Activated T-cell treated with anti-CD3 and anti-CD28 coated beads, Interleukin-2, amount 50 U/mL, for 72 hours (primary cell): Measurements from ENCODE around the gene MLKL. TPM values are rescaled to one million over a fixed set of nuclear protein-coding genes. Genes with fewer than 3 reads are reported as not detected.
"Not testable (repeated sequence)": the region's sequence is repeated elsewhere in the genome, so short reads cannot be mapped to it uniquely, and the experiment has no call there.

Source experiments
- ATAC-seq, 2 donors: fragments of 150-1000 bp; cut with Tn5 transposase; replicated peaks in 1 of 2; 2 replicates each; pipeline ENCODE4 v1.10.0; 2021; ENCODE audit warnings: moderate library complexity in 2 of 2, mild to moderate bottlenecking in 1 of 2
- DNase-seq, 2 donors: peaks; one replicate each; pipeline ENCODE4 v3.0.0; 2021 to 2022; ENCODE audit warnings: mixed read lengths in 1 of 2
- H3K27ac Mint-ChIP-seq: one replicate; pipeline ENCODE4 v1.8.0; 2022; ENCODE audit warnings: mild to moderate bottlenecking, moderate library complexity, mixed read lengths
- H3K27me3 Mint-ChIP-seq: one replicate; pipeline ENCODE4 v1.8.0; 2022; ENCODE audit warnings: low read depth, mixed read lengths
- H3K36me3 Mint-ChIP-seq, 2 donors: one replicate each; pipeline ENCODE4 v1.8.0; 2022; ENCODE audit warnings: mixed read lengths in 2 of 2, mild to moderate bottlenecking in 1 of 2; ENCODE audit not compliant: insufficient read depth in 2 of 2
- H3K4me1 Mint-ChIP-seq: one replicate; pipeline ENCODE4 v1.8.0; 2022; ENCODE audit warnings: low read depth, mixed read lengths
- H3K4me3 Mint-ChIP-seq, 2 donors: one replicate each; pipeline ENCODE4 v1.8.0; 2022; ENCODE audit warnings: mild to moderate bottlenecking in 2 of 2, mixed read lengths in 2 of 2, moderate library complexity in 2 of 2
- H3K9me3 Mint-ChIP-seq, 2 donors: one replicate each; pipeline ENCODE4 v1.8.0; 2022; ENCODE audit warnings: mixed read lengths in 2 of 2
- total RNA-seq, 2 donors: library from RNA; stranded (reverse); gene quantifications; one replicate each; pipeline ENCODE4 v1.2.3, GENCODE V29; 2022

The MLKL gene
- total RNA-seq, 2 donors from 2014 or later = 16.9 to 23.2 TPM

- Mint-ChIP-seq H3K4me1 (no peaks in the 10 kb centered on the region), H3K27me3 (no peaks in the 10 kb centered on the region), H3K4me3 (no peak overlapping the region), H3K36me3 (no peaks in the 10 kb centered on the region), H3K27ac (no peak overlapping the region), H3K9me3 (no peaks in the 10 kb centered on the region)
- no peak for ATAC-seq
- DNase-seq = no peak
Observed at GRCh38 chr16:74710401-74710800, 9.7 kb upstream of the MLKL start.

DNA sequence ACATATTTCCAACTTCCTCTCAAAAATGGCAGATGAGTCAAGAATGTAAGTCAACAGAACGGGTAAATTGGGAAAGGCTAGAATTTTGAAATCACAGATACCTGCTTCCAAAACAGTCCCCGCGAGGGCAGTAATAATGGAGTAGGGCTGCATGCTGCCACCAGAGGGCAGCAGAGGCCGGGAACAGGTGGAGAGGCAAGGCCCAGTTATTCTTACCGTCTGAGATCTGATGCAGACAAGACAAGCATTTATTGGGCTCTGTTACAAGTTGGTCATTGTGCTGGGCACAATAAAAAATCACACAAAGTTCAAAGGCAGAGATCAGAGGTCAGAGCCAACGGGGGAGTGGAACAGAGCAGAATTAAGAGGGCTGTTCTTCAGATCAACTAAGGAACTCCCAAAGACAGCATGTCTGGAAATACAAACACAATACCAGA lies 8.8 kb upstream of the MLKL start:
- no peak overlapping the region for H3K4me3 Mint-ChIP-seq
- no peaks in the 10 kb centered on the region for H3K36me3 Mint-ChIP-seq
- DNase-seq (peak; percentile 80 to 85), ATAC-seq (peak; percentile 90 to 96)
- H3K27me3 Mint-ChIP-seq = no peaks in the 10 kb centered on the region
- H3K4me1 Mint-ChIP-seq = peaks cover 6% of the 10 kb centered on the region
- no peaks in the 10 kb centered on the region for H3K9me3 Mint-ChIP-seq
- H3K27ac Mint-ChIP-seq = peak overlapping the region; percentile 10

DNA sequence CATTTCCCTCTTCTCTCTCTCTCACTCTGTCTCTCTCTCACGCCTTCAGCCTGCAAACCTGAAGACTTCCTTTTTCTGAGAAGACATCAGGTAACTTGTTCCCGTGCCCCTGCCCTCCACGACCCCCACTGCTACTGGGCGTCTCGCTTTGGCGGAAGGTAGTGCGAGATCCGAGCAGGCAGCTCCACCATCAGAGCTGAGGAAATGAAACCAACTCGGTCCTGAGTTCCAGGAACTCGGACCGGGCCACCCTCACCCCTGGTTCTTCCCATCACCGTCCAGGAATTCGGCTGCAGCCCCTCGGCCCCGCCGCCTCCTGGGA lies 585 bp downstream of the MLKL start:
- DNase-seq (peak; percentile 38 to 39), ATAC-seq (peak; percentile 14 to 20)
- H3K27ac Mint-ChIP-seq = peak overlapping the region; percentile 99
- H3K36me3 Mint-ChIP-seq = peaks cover 8 to 14% of the 10 kb centered on the region in 2 donors
- no peaks in the 10 kb centered on the region for H3K9me3 Mint-ChIP-seq
- no peaks in the 10 kb centered on the region for H3K27me3 Mint-ChIP-seq
- H3K4me1 Mint-ChIP-seq = peaks cover 70% of the 10 kb centered on the region
- peak overlapping the region; percentile 98 to 99 for H3K4me3 Mint-ChIP-seq

DNA sequence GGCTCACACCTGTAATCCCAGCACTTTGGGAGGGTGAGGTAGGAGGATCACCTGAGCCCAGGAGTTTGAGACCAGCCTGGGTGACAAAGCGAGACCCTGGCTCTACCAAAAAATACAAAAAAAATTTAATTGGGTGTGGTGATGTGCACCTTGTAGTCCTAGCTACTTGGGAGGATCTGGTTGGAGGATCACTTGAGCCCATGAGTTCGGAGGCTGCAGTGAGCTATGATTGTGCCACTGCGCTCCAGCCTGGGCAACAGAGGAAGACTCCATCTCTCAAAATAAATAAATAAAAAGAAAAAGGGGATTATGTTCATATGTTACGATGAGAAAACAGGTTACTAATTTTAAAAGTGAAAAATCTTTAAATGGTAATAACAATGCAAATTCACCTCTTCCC lies 996 bp downstream of the MLKL start:
- Mint-ChIP-seq H3K36me3 (peaks cover 8 to 14% of the 10 kb centered on the region in 2 donors), H3K4me1 (peaks cover 67% of the 10 kb centered on the region), H3K4me3 (peak overlapping the region; percentile 82 to 98), H3K9me3 (no peaks in the 10 kb centered on the region), H3K27me3 (no peaks in the 10 kb centered on the region), H3K27ac (peak overlapping the region; percentile 94)
- DNase-seq (no peak), ATAC-seq (no peak)

GRCh38 chr16:74698222-74698621 lies 2.4 kb downstream of the MLKL start:
- H3K4me3 Mint-ChIP-seq = peak overlapping the region; percentile 82 to 98
- H3K4me1 Mint-ChIP-seq = peaks cover 61% of the 10 kb centered on the region
- ATAC-seq = no peak
- H3K36me3 Mint-ChIP-seq = peaks cover 11 to 14% of the 10 kb centered on the region in 2 donors
- no peak for DNase-seq
- H3K27ac Mint-ChIP-seq = peak overlapping the region; percentile 94
- no peaks in the 10 kb centered on the region for H3K27me3 Mint-ChIP-seq
- no peaks in the 10 kb centered on the region for H3K9me3 Mint-ChIP-seq

- peaks cover 15 to 19% of the 10 kb centered on the region in 2 donors for H3K36me3 Mint-ChIP-seq
- H3K27ac Mint-ChIP-seq = peak overlapping the region; percentile 90
- peak overlapping the region; percentile 88 to 97 for H3K4me3 Mint-ChIP-seq
- H3K4me1 Mint-ChIP-seq = peaks cover 47% of the 10 kb centered on the region
- ATAC-seq (peak; percentile 84 to 87), DNase-seq (peak; percentile 72 to 76)
- H3K27me3 Mint-ChIP-seq = no peaks in the 10 kb centered on the region
- no peaks in the 10 kb centered on the region for H3K9me3 Mint-ChIP-seq
Observed at GRCh38 chr16:74695450-74696422, 4.9 kb downstream of the MLKL start.

DNA sequence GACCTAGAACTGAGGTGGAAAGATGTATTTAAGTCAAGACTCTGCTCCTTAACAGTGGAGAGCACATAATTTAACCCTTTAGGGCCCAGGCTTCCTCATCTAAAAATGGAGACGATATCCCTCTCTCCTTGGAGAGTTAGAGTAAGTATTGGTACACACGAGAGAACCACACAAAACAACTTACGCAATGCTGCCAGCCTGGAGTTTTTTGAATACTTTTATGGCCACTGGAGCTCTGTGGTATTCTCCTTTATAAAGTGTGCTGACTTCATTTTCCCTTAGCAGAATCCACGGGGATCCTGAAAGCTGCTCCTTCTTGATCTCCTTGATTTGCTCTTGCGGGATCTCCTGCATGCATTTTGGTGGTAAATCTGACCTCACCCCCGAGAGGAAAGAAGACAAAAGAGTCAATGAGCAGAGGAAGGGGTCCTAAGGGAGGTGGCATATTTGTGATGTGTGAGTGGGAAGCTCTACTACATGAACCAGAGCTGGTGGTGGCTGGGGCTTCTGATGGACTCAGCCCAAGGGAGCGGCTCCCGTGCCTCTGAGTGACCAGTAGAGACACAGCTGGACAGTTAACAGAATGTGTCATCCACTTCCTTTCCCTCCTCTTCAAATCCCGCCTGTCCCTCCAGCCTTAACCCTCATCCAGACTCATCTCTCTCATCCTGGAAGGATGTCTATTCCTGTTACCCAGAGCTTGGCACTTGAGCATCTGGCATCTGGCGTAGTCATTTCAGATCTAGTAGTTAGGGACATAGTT lies 9.4 kb downstream of the MLKL start:
- Mint-ChIP-seq H3K4me1 (peaks cover 16% of the 10 kb centered on the region), H3K4me3 (no peak overlapping the region), H3K9me3 (no peaks in the 10 kb centered on the region), H3K27me3 (no peaks in the 10 kb centered on the region), H3K36me3 (peaks cover 10 to 32% of the 10 kb centered on the region in 2 donors), H3K27ac (no peak overlapping the region)
- no peak for DNase-seq
- ATAC-seq = no peak

- ATAC-seq (no peak), DNase-seq (no peak)
- Mint-ChIP-seq H3K4me3 (no peak overlapping the region), H3K27ac (no peak overlapping the region), H3K36me3 (peaks cover 5 to 17% of the 10 kb centered on the region in 2 donors), H3K27me3 (no peaks in the 10 kb centered on the region), H3K9me3 (no peaks in the 10 kb centered on the region), H3K4me1 (no peaks in the 10 kb centered on the region)
Observed at GRCh38 chr16:74682556-74682955, 18.1 kb downstream of the MLKL start.

- DNase-seq = no peak
- Mint-ChIP-seq H3K4me1 (no peaks in the 10 kb centered on the region), H3K4me3 (no peak overlapping the region), H3K27ac (no peak overlapping the region), H3K36me3 (peaks cover 6 to 17% of the 10 kb centered on the region in 2 donors), H3K9me3 (no peaks in the 10 kb centered on the region), H3K27me3 (no peaks in the 10 kb centered on the region)
- no peak for ATAC-seq
Observed at GRCh38 chr16:74680681-74681080, 20.0 kb downstream of the MLKL start.

DNA sequence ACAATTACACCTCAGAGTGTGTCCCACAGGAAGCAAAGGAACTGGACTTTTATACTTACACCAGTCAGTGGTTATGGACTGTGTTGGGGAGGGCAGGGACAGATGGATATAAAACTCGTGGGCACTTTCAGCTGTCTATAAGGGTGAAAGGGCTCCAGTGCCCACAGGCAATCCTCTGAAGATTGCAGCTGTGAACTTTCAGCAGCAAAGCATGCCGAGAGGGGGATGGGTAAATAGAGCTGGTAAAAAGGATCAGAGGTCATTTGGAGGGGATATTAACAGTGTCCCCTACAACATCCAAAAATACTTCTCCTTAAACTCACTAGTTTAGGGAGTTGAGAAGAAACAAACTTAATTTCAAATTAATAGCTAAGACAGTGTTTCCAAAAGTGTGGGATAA lies 20.7 kb downstream of the MLKL start:
- no peaks in the 10 kb centered on the region for H3K9me3 Mint-ChIP-seq
- DNase-seq = no peak
- no peaks in the 10 kb centered on the region for H3K27me3 Mint-ChIP-seq
- no peaks in the 10 kb centered on the region for H3K4me1 Mint-ChIP-seq
- H3K27ac Mint-ChIP-seq = no peak overlapping the region
- no peak for ATAC-seq
- H3K36me3 Mint-ChIP-seq = peaks cover 6 to 20% of the 10 kb centered on the region in 2 donors
- H3K4me3 Mint-ChIP-seq = no peak overlapping the region

DNA sequence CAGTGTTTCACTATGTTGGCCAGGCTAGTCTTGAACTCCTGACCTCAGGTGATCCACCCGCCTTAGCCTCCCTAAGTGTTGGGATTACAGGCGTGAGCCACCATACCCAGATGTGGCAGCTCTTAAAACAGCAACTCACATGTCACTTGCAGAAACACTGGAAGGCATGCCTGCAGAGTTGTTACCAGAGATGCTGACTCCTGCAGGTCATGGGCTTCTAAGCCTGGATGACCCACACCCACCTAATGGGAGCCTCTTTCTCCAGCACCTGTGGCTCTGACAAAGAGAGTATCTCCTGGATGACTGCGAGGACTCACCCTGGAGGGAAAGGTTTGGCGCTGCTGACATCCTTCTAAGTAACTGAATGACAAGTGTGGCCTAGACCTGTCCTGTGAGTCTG lies 22.8 kb downstream of the MLKL start:
- Mint-ChIP-seq H3K4me3 (no peak overlapping the region), H3K36me3 (peaks cover 7 to 16% of the 10 kb centered on the region in 2 donors), H3K4me1 (no peaks in the 10 kb centered on the region), H3K27me3 (no peaks in the 10 kb centered on the region), H3K9me3 (no peaks in the 10 kb centered on the region), H3K27ac (no peak overlapping the region)
- ATAC-seq (no peak), DNase-seq (no peak)

DNA sequence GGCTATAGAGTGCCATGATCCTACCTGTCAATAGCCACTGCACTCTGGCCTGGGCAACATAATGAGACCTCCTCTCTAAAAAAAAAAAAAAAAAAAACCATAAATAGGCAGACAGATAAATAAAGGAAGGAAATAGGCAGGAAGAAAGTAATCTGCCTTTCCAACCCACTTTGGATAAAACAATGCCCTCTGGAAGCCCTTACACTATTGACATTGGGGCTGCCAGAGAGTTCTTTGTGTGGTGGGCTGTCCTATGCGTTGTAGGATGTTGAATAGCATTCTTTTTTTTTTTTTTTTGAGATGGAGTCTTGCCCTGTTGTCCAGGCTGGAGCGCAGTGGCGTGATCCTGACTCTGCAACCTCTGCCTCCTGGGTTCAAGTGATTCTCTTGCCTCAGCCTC lies 26.8 kb downstream of the MLKL start:
- no peak for ATAC-seq
- H3K27me3 Mint-ChIP-seq = no peaks in the 10 kb centered on the region
- H3K27ac Mint-ChIP-seq = no peak overlapping the region
- DNase-seq = no peak
- no peak overlapping the region for H3K4me3 Mint-ChIP-seq
- no peaks in the 10 kb centered on the region for H3K4me1 Mint-ChIP-seq
- H3K9me3 Mint-ChIP-seq = no peaks in the 10 kb centered on the region
- H3K36me3 Mint-ChIP-seq = peaks cover 8 to 17% of the 10 kb centered on the region in 2 donors

DNA sequence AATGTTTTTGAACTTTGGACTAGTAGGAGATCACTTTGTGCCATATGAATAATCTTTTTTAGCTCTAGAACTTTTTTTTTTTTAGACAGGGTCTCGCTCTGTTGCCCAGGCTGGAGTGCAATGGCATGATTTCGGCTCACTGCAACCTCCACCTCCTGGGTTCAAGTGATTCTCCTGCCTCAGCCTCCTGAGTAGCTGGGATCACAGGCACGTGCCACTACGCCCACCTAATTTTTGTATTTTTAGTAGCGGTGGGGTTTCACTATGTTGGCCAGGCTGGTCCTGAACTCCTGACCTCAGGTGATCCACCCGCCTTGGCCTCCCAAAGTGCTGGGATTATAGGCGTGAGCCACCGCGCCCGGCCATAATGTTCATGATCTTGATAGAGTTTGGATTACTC lies 31.8 kb downstream of the MLKL start:
- Mint-ChIP-seq H3K4me1 (peaks cover 28% of the 10 kb centered on the region), H3K36me3 (peaks cover 11 to 24% of the 10 kb centered on the region in 2 donors)
- not testable (repeated sequence) for H3K27me3 Mint-ChIP-seq, H3K9me3 Mint-ChIP-seq, ATAC-seq, DNase-seq, H3K27ac Mint-ChIP-seq, H3K4me3 Mint-ChIP-seq
